GM21423 (cell line): ENCODE measurements around the gene NDUFS6.

ENCODE experiments used
- ATAC-seq: cut with Tn5 transposase; IDR thresholded peaks from one replicate; pipeline ENCODE4 v1.9.1; 2021; ENCODE audit warnings: mild to moderate bottlenecking, moderate library complexity; ENCODE audit not compliant: unreplicated experiment

NDUFS6 gene

DNA sequence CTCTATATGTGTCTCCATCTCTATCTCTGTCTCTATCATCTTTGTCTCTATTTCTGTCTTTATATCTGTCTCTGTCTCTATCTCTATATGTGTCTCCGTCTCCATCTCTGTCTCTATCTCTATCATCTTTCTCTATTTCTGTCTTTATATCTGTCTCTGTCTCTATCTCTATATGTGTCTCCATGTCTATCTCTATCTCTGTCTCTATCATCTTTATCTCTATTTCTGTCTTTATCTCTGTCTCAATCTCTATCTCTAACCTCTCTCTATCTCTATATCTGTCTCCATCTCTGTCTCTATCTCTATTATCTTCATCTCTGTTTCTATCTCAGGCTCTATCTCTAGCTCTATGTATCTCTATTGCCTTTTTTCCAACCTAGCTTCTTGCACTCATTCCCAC lies 44.5 kb downstream of the NDUFS6 start:
- ATAC-seq, result no peak

DNA sequence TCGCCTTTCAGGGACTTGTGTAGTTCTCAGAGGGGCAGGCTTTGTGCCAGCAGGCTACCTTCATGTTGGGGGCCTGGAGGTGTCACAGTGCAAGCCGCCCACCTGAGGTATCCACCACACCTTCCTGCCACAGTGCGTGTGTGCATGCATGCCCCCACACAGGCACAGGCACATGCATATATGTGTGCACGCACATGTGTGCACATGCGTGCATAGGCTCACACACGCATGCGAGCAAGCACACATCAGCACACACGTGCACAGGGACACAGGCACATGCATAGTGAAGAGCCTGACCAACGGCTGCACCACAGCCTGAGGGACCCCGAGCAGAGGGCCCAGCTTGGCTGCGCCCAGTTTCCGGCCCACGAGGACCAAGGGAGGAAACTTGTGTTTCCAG lies 45.4 kb downstream of the NDUFS6 start:
- no peak for ATAC-seq

DNA sequence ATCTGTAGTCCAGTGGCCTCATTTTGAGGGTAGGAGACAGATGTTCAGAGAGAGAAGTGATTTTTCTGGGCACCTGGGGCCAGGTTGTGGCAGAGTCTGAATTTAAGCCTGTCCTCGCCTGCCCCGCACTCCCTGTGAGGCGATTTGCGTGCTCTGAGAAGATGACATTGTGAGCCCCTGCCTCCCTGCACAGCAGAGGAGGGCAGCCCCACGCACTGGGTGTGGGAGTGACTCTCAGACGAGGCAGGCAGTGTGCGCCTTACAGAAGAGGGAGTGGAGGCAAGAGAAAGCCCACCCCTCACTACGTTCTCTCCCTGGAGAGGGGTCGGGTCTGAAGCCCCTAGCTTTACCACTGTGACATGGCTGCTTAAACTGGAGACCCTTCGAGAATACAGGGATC lies 45.8 kb downstream of the NDUFS6 start:
- ATAC-seq, result no peak

DNA sequence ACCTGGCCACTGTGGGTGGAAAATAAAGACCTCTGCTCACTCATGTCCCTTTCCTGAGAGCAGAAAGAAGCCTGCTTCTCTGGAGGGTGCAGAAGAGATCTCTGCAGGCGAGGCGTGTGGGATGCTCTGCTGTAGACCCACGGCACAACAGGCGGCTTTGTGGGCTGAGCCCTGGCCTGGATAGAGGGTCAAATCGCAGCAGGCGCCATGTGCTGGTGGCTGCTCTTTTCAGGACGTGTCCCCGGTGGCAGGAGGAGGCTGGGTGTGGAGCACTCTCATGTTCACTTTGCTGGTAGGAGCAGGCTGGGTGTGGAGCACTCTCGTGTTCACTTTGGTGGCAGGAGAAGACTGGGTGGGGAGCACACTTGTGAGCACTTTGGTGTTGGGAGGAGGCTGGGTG lies 46.4 kb downstream of the NDUFS6 start:
- ATAC-seq, result no peak

DNA sequence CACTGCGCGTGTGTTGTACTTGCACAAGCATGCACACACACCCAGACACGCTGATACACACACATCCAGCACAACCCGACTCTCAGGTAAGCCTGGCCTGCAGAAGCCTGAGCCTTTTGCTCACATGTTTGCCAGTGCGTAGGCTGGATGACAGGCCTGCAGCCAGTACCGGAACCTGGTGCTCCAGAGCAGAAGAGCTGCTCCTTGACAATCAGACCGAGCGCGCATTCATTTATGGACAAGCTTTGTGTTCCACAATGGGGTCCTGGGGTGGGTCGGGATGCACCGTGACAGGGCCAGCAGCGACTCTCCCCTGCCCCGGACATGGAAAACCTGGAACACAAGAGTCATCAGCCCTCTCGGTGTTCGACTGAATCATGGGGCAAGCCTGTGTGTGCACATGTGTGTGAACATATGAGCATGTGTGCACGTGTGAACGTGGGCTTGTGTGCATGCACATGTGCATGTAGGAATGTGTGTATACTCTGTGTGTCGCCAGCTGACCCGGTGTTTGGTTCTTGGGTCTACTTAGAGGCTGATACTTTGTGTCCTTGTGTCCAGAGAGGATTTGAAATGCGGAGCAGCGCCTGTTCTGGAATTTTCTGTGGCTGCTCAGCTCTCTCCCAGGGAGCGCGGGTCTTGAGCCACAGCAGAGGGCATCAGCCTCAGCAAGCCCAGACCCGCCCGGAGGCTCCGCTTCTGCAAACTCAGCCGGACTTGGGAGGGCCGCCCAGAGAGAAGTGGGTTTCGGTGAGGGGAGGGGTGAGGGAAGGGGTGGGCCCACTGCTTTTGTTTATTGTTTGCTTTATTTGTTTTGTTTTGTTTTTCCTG lies 49.3 kb downstream of the NDUFS6 start:
- ATAC-seq, result no peak

DNA sequence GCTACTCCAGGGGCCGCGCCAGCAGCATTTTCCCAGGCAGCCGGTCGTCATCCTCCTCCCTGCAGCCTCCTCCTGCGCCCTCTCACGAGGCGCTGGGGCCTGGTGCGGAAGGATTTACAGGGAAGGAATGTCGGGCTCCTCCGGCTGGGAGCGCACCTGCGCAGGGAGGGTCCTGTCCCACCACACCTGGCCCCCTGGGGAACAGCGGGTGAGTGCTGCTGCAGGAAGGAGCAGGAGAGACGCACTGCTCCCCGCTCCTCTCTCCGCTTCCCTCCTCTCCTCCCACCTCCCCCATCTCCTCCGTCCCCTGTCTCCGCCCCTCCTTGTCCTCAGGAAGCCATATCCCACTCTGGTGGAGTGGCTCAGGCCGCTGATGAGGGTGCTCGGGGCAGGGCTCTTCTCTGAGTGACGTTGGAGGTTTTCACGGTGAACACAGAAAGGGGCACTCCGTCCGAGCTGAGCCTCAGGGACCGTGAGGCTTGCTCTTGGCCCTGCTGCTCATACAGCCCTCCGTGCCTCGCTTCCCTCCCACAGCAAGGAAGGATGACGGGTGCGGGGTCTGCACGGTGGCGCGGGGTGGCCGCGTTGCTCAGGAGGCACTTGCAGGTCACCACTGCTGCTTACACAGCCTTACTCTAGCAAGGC lies 50.2 kb downstream of the NDUFS6 start:
- no peak for ATAC-seq

DNA sequence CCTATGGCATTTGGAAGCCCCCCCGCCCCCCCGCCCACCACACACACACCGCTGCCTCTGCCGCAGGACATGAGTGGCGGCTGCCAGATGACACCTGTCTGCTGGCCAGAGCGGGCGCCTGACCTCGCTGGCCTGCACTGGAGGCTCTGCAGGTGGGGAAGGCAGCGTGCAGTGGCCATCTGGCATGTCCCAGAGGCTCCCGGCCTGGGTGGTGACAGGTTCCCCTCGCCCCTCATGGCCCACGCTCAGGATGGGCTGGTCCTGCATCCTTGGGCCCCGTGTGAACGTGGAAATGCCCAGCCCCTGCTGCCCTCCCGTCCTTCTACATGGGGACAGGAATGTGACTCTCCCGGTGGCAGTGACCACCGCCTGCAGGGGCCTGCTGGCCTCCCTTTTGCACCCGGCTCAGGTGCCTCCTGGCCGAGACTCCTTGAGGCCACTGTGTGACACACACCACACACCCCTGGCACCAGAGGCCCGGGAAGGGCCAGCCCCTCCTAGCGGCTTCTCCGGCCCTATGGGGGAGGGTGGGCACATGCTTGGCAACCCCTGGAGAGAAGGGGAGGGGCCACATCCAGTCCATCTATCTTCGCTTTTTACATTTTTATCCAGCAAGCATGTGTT lies 51.2 kb downstream of the NDUFS6 start:
- ATAC-seq, result no peak

DNA sequence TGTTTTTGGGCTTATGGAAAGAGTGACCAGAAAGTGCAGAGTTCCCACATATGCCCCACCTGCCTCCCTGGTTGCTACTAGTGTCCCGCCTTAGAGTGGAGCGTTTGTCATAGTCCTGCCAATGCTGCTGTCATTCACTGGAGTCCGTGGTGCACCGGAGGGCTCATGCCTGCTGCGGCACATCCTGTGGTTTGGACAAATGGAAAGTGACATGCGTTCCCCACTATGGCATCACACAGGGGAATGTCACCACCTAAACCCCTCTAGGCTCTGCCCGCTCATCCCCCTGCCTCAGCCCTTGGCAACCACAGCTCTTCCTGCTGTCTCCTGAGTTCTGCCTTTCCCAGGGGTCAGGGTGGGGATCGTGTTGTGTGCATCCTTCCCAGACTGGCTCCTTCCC lies 52.3 kb downstream of the NDUFS6 start:
- ATAC-seq, result no peak

DNA sequence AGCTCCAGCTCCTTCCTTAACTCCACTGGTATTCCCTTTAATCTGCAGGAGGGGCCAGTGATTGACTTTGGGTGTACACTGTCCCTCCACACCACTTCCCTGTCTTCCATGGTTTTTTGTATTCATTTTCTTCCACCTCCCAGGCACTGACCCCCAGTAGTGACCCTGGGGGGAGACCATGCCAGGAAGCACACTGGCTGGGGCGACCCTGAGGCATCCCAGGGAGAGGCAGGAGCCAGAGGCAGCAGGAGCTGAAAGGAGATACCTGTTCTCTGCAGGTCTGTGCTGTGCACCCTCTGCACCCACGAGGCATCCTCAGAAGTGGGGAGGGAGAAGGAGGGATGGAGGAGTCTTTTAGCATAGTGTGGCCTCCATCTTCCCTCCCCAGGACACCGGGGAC lies 53.9 kb downstream of the NDUFS6 start:
- no peak for ATAC-seq

DNA sequence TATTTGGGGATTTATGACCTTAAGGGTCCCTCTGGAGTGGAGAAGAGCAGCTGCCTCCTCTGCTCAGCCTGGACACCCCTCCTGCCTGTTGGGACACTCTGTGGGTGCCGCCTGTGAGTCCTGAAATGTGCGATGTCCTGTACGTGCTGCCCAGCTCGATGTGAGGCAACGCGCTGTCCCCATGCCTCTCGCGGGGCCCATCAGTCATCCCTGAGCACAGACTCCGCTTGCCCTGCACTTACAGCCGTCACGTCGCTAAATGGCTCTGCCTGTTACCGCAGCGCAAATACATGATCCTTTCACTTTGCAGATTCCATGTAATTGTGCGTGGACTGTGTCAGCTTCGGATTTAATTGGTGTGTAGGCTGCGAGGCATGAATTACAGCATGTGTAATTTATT lies 54.4 kb downstream of the NDUFS6 start:
- no peak for ATAC-seq

DNA sequence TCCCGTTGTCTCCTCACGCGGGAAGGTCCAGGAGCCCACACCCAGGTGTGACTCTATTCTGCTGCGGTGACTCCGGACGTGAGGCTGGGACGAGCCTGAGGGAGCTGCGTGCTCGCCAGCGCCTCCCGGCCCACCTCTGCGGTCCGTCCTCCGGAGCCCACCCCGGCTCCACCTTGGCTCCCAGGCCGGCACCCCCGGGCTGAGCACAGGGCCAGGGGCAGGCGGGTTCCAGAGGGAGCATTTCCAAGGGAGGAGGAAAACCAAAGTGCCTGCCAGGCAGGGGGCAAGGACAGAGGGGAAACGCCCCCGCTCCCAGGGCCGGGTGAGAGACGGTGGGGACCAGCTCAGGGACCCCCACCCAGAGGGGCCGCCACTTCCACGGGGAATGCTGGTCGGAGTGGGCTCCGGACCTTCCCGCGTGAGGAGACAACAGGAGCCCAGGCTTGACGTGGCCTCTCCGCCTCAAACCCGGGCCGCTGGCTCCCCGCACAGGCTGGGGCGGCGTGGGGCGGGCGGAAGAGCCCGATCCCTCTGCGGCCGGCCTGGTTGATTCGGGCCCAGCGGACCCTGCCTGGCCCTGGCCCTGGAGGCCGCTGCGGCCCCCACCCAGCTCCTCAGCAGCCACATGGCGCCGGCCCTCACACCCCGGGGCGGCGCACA lies 55.5 kb downstream of the NDUFS6 start:
- ATAC-seq, result no peak

DNA sequence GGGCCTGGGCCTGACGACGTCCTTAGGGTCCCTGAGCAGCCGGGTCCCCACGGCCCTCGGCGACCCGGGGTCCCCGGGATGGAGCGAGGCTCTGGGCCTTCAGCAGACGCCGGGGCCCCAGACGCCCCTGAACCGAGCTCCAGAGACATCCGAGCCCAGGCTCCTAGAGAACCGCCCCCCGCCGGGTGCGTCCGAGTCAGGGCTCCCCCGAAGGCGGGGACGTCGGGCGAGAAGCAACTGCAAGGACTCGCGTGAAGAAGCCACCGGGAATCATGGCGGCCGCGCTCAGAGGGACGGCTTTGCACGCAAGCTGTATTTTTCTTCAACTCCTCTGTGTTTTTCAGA lies 56.0 kb downstream of the NDUFS6 start:
- ATAC-seq, result no peak

DNA sequence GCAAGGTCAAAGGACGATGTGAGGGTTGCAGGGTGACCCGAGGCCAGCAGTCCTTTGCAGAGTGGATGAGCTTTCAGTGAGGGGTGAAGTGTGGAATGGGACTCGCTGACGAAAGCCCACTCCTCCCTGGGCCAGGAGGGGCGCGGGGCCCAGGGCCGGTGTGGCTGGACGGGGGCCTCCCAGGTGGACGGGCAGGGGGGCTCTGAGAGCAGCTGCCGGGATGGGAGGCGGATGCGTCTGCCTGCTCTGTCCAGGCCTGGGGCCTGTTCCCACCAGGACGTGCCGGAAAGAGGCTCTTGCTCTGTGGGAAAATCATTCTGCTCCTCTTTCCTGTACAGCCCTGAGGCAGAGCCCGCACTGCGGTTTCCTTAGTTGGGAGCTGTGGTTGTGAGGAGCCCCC lies 57.2 kb downstream of the NDUFS6 start:
- ATAC-seq, result no peak

DNA sequence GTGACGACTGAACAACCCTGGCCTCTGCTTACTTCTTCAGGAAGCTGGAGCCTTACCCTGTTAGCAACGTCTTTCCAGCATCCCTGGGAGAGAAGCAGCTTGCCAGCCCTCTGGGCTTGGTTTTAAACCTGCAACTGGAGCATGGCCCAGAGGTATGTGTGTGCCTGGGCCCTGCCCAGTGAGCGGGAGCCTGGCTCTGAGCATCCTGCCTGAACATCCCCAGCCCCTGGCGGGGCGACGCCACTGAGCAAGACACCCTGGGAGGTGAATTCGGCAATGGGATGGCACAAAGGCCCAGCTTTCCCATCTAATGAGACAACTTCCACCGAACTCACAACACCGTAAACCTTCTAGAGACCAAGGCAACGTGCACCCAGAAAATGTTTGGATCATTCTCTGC lies 57.9 kb downstream of the NDUFS6 start:
- no peak for ATAC-seq

DNA sequence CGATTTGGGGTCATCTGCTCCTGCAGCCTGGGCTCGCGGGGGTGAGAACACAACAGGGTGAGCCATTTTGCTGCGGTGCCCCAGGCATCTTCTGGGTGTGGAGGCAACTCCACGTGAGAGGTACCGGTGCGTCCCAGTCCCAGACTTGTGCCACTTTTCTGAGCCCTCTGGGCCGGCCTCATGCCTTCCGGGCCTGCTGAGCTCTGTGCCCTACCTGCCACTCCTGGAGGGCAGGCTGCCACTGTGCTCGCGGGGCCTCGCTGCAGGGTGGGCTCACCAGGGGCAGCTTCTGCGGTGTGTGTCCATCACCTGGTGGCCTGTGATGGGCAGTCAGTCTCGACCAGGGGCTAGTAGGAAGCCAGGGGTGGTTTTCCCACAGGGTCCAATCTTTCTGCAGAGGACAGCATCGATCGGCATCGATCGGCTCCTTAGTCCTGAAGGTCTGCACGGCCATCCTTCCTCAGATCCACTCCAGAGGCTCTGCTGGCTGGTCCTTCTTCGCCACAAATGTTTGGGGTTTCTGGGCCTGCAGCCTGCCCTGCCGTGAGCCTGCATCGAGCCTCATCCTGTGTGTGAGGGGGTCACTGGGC lies 58.9 kb downstream of the NDUFS6 start:
- no peak for ATAC-seq

DNA sequence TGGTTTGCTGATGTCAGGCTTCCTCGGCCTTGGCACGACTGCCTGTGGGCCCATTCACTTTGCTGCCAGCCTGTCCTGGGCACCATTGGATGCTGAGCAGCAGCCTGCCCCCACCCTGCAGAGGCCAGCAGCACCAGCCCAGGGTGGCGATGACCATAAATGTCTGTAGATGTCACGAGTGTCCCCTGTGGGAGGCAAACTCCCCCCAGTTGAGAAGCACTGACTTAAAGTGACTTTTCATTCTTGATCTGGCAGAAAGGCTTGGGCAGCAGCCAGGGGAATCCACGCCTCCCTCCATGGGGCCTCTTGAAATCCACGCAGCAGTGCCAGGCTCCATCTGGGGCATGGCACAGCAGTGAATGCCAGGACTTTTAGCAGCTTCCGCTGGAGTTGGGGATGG lies 59.7 kb downstream of the NDUFS6 start:
- no peak for ATAC-seq

DNA sequence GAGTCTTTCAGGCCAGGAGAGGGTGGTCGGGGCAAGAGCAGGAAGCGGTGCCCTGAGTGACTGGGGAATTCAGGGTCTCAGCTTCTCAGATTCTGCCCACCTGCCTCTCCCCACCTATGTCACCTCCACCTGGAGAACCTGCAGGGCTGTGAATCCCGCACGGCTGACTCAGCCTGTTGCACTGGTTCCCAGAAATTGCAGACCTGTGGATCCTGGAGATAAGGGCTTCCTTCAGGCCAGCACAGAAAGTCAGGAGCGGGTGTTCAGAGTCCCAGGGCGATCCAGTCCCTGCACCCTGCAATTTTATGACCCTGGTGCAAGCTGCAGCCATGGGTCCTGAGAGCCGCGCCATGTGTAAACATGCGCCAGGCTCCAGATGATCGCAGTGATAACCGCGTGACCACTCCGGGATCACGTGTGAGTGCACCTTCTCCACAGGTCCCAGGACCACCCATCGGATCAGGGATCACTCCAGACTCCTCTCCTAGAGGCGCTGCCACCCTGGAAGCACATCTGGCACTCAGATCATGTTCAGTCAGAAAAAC lies 63.8 kb downstream of the NDUFS6 start:
- ATAC-seq, result no peak

DNA sequence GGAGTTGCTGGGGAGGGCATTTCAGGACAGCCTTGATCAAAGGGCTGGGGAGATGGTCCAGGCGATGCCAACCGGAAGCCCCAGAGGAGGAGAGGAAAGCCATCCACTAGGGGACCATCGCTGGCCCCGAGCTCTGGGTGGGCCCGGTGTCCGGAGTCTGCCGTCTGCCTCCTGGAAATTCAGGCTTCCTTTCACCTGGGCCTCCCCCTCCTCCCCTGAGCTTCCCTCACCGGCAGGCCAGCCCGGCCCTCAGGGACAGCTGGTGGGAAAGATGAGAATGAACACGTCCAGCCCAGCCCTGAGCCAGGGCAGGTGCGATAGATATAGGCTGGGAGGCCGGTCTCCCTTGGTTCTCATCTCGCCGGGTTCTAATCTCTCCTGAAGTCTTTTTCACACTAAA lies 64.3 kb downstream of the NDUFS6 start:
- ATAC-seq, result no peak
